ENCODE measurements around the gene DPEP1.

GRCh38 chr16:89593841-89594240 lies 19.6 kb upstream of the DPEP1 start:
- TF ChIP-seq POLR2AphosphoS5 (IDR thresholded peaks at IDR 0.05; ENCODE audit: low read depth) (no peak), CTCF (conservative IDR thresholded peaks at IDR 0.05; ENCODE audit: low read depth in 2 of 2) (no peak)

Data from GM23338 (cell line).